DMS79 (cell line): ENCODE results near the gene TRIM56.
"Not testable (repeated sequence)": the region's sequence is repeated elsewhere in the genome, so short reads cannot be mapped to it uniquely, and the experiment has no call there.

Experiments used
- DNase-seq: peaks from one replicate; lab custom pipeline; 2025; lab: John Stamatoyannopoulos, UW

TRIM56 gene

DNA sequence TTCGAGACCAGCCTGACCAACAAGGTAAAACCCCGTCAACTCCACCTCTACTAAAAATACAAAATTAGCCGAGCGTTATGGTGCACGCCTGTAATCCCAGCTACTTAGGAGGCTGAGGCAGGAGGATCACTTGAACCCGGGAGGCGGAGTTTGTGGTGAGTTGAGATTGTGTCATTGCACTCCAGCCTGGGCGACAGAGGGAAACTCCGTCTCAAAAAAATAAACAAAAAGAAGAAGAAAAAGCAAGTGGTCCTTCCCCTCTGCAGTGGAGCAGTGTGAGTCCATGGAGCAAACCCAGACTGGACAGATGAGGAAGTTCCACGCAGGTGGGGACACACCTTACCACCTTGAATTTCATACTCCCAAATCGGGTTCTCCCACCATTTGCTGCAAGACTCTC, 28.6 kb downstream of the TRIM56 start:
- DNase-seq: no peak

DNA sequence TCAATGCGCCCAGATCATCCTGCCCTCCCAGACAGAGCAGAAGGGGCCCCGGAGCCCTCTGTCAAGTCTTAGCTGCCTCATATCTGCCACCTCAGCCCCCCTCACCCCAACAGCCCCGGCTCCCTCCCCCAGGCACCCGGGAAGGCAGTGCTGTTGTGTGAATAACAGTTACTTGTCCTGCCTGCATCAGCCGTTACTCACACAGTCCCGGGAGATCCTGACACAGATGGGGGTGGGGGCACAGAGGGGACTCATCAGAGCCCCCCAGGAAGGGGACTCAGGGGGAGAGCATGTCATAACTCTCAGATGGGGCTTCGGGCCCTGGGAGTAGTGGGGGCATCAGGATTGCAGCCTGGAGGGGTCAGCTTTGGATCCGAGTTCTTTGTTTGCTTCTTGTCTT, 29.2 kb downstream of the TRIM56 start:
- DNase-seq: no peak

DNA sequence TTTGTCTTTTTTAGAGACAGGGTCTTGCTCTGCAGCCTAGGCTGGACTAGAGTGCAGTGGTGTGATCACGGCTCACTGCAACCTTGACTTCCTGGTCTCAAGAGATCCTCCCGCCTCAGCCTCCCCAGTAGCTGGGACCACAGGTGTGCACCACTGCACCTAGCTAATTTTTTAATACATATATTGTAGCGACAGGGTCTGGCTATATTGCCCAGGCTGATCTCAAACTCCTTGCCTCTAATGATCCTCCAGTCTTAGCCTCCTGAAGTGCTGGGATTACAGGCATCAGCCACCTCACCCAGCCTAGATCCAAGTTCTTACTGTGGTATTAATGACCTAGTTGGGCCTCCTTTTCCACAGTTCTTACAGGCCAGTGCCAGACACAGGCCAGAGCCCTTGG, 29.9 kb downstream of the TRIM56 start:
- DNase-seq: no peak

DNA sequence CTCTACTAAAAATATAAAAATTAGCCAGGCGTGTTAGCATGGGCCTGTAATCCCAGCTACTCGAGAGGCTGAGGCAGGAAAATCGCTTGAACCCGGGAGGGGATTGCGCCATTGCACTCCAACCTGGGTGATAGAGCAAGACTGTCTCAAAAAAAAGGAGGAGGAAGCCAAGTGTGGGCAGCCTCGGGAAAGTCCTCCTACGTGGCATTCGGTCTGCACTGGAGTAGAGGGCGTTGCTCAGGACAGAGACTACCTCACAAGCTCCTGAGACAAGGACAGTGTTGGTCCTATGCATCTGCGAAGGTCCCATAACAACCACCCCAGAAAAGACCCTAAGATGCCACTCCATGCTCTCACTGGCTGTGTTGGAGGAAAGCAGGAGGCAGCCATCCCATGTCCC, 31.6 kb downstream of the TRIM56 start:
- no peak for DNase-seq

DNA sequence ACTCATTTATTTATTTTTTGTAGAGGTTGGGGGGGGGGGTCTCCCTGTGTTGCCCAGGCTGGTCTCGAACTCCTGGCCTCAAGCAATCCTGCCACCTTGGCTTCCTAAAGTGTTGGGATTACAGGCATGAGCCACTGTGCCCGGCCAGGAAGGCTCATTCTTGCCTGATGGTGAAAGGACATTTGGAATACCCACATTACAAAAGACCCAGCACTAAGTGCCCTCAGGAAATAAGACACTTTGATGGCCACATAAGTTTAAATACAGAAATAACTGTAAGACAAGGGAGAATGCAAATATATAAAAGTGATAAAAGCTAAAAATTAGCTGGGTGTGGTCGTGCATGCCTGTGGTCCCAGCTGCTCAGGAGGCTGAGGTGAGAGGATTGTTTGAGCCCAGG, 33.6 kb downstream of the TRIM56 start:
- DNase-seq: no peak

DNA sequence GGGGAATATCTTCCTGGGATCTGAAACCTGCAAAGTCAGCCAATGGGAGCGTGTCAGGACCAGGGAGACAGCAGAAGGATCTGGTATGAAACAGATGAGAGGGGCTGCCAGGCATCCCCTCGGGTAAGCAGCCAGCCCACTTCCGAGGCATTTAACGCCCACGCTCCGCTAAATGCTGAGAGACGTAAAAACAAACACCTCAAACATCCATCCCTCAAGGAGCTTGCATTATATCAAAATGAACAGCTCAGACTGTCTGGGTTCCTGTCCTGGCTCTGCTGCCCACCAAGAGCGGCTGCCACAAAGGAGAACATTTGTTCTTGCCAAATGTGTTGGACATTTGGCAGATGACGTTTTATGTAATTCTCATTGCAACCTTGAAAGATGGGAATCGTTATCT, 34.6 kb downstream of the TRIM56 start:
- DNase-seq: no peak

DNA sequence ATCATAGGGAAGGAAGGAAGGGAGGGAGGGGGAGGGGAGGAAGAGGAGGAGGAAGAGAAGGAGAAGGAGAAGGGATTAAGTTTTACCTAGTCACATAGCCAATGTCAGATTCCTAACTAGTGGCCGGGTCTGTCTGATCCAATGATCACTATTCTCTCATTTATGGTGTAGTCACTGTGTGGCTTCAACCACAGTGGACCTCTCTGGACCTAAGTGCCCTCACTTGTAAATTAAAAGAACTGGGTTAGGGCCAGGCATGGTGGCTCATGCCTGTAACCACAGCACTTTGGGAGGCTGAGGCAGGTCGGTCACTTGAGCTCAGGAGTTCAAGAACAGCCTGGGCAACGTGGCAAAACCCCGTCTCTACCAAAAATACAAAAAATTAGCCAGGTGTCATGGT, 35.0 kb downstream of the TRIM56 start:
- DNase-seq: no peak

DNA sequence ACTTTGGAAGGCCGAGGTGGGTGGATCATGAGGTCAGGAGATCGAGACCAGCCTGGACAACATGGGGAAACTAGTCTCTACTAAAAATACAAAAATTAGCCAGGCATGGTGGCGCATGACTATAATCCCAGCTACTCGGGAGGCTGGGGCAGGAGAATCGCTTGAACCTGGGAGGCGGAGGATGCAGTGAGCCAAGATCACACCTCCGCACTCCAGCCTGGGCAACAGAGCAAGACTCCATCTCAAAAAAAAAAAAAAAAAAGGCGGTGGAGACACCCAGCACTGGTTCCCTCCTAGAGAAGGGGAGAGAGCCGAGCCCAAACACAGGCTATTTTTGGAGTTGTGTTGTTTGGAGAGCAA, 36.3 kb downstream of the TRIM56 start:
- not testable (repeated sequence) for DNase-seq

DNA sequence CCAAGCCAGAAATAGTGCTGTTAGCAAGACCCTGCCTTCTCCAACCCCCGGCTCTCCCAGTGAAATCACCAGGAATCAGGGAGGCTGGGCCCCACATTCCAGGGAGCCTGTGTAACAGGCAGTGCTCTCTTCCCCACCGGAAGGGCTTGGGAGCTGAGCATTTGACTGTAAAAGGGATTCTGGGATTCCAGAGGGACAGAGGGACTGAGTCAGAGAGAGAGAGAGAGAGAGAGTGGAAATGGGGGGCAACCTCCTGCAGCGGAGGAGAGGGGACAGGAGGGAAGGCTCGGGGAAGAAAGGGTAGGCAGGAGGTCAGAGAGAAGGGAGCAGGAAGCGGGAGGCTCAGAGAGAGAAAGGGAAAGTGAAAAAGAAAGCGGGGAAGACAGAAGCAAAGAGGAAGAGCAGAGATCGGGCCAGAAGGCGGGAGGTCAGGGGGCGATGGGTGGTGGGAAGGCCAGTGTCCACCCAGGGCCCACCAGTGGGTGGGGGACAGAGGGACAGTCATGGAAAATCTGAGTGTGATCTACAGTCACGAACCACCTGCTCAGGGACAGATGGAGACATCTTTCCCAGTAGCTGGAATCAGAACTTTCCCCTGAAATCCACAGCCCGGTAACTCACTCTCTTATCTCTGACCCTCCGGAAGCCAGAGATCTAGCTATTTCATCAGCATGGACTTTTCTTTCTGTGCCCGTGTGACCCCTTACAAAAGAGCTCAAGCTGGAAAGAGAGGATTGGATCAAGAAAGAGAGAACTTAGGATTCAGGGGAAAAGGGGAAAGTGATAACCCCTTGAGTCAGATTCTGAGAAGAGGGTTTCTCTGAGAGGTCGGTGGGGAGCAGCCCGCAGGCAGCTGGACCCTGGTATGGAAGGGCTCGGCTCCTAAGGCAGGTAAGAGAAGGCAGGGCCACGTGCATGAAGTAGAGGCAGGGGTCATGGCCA, 37.0 kb downstream of the TRIM56 start:
- DNase-seq: no peak

DNA sequence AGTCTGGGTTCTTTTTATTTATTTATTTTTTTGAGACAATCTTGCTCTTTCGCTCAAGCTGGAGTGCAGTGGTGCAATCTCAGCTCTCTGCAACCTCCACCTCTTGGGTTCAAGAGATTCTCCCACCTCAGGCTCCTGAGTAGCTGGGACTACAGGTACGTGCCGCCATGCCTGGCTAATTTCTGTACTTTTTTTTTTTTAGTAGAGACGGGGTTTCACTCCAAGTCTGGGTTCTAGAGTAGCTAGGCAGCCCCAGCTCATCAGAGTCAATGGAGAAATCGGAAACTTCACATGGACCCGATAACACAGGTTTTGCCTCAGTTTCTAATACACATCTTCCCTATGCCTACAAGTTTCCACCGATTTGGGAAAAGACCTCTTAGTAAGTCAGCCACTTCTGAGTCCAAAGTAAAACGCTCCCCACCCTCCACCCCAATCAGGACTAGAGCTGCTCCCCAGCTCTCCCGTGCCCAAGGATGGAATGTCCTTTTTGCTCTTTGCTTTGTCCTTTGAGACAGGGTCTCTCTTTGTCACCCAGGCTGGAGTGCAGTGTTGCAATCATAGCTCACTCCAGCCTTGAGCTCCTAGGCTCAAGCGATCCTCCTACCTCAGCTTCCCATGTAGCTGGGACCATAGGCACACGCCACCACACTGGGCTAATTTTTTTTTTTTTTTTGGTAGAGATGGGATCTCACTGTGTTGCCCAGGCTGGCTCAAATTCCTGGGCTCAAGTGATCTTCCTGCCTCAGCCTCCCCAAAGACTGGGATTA, 37.8 kb downstream of the TRIM56 start:
- no peak for DNase-seq

DNA sequence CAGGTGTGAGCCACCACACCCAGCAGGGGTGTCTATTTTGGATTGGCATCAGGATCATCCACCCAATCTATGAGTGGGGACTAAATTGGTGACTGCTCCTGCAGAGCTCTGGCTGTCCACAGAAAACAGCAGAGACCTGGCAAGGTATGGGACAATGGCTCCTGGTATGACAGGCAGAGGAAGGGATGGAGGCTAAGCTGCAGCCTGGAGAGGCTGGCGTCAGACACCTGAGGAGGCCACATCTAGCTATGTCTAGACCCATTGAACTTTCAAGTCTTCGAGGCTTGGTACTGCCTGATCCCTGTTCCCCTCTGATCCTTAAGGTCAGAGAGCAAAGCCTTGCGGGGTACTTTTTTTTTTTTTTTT, 38.4 kb downstream of the TRIM56 start:
- no peak for DNase-seq

DNA sequence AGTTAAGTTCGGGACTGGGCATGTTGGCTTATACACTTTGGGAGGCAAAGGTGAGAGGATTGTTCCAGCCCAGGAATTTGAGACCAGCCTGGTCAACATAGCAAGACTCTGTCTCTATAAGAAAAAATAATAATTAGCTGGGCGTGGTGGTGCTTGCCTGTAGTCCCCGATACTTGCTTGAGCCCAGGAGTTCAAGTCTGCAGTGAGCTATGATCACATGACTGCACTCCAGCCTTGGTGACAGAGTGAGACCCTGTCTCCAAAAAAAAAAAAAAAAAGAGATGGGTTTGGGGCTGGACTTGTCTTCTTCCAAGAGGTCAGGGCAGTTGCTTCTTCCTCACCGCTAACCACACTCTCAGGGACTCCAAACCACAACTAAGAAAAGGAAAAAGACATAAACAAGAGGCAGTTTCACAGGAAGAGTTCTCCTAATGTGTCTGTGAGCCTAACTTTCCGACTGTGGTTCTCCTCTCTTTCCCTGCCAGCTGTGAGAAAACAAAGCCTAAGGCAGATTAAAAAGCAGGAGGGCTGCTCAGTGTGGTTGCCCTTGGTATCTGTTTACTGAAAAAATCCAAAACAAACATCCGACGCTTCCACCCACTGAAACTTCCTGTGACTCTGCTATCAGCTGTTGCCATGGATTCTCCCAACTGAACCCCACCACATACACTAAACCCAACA, 39.2 kb downstream of the TRIM56 start:
- no peak for DNase-seq

DNA sequence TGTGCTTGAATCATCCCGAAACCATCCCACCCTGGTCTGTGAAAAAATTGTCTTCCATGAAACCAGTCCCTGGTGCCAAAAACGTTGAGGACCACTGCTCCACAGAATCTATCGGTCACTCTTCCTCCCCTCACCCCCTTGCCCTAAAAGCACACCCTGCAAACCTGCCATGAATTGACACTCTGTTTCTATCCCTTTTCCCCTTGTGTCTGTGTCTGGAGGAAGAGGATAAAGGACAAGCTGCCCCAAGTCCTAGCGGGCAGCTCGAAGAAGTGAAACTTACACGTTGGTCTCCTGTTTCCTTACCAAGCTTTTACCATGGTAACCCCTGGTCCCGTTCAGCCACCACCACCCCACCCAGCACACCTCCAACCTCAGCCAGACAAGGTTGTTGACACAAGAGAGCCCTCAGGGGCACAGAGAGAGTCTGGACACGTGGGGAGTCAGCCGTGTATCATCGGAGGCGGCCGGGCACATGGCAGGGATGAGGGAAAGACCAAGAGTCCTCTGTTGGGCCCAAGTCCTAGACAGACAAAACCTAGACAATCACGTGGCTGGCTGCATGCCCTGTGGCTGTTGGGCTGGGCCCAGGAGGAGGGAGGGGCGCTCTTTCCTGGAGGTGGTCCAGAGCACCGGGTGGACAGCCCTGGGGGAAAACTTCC, 40.8 kb downstream of the TRIM56 start:
- DNase-seq: no peak

DNA sequence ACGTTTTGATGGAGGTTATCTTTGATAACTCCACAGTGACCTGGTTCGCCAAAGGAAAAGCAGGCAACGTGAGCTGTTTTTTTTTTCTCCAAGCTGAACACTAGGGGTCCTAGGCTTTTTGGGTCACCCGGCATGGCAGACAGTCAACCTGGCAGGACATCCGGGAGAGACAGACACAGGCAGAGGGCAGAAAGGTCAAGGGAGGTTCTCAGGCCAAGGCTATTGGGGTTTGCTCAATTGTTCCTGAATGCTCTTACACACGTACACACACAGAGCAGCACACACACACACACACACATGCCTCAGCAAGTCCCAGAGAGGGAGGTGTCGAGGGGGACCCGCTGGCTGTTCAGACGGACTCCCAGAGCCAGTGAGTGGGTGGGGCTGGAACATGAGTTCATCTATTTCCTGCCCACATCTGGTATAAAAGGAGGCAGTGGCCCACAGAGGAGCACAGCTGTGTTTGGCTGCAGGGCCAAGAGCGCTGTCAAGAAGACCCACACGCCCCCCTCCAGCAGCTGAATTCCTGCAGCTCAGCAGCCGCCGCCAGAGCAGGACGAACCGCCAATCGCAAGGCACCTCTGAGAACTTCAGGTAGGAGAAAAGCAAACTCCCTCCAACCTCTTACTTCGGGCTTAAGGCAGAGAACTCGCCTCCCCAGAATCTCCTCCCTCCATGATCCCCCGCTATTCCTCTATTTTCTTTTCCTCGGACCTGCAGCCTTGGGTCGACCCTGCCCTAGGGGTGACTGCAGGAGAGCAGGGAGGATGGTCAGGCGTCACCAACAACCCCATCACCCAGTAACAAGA, 41.6 kb downstream of the TRIM56 start, which contains the start of gene SERPINE1:
Gene SERPINE1 (plus strand): TSS at position 454 of the 809 bp plus-strand sequence. CDS start 1,290 bp downstream, outside the sequence.
- peak; percentile 47 for DNase-seq

DNA sequence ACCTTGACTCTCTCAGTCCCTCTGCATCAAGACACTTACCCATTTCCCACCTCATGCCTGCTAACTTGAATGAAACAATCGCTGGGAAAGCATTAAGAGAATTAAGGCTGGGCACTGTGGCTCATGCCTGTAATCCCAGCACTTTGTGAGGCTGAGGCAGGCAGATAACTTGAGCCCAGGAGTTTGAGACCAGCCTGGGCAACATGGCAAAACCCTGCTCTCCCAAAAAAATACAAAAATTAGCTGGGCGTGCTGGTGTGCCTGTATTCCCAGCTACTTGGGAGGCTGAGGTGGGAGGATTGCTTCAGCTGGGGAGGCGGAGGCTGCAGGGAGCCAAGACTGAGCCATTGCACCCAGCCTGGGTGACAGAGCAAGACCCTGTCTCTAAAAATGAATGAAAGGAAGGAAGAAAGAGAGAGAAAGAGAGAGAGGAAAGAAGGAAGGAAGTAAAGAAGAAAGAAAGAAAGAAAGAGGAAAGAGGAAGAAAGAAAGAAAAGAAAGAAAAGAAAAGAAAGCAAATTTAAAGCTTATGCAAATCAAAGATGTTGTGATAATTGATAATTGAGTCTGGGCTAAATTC, 42.3 kb downstream of the TRIM56 start:
- DNase-seq: no peak

DNA sequence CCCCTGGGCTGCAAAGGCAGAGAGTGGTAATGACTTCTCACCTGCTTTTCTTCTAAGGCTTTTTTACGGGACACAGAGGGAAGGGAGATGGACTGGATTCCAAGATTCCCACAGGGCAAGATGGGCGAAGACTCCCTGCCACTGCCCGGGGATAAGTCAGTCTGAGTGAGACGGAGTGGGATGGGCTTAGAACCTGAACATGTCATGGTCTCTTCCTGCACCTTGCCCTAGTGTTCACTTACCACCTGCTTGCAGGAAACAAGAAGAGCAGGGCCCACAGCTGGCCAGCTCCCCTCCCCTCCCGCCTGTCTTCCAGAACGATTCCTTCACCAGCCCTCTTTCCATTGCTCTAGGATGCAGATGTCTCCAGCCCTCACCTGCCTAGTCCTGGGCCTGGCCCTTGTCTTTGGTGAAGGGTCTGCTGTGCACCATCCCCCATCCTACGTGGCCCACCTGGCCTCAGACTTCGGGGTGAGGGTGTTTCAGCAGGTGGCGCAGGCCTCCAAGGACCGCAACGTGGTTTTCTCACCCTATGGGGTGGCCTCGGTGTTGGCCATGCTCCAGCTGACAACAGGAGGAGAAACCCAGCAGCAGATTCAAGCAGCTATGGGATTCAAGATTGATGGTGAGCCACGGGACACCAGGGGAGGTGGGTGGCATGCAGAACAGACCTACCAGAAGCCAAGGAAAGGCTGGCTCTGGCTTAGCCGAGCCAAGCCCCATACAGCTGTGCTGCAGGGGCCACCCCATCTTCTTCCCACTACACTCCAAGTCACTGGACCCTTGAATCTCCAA, 43.0 kb downstream of the TRIM56 start:
- no peak for DNase-seq

DNA sequence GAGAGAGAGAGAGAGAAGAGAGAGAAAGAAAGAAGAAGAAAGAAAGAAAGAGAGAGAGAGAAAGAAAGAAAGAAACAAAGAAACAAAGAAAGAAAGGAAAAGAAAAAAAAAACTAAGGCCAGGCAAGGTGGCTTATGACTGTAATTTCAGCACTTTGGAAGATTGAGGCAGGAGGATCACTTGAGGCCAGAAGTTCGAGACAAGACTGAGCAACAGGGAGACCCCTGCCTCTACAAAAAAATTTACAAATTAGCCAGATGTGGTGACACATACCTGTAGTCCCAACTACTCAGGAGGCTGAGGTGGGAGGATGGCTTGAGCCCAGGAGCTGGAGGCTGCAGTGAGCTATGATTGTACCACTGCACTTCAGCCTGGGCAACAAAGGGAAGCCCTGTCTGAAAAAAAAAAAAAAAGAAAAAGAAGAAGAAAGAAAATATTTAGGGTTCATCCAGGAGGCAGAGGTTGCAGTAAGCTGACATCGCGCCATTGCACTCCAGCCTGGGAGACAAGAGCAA, 44.4 kb downstream of the TRIM56 start:
- DNase-seq: no peak

DNA sequence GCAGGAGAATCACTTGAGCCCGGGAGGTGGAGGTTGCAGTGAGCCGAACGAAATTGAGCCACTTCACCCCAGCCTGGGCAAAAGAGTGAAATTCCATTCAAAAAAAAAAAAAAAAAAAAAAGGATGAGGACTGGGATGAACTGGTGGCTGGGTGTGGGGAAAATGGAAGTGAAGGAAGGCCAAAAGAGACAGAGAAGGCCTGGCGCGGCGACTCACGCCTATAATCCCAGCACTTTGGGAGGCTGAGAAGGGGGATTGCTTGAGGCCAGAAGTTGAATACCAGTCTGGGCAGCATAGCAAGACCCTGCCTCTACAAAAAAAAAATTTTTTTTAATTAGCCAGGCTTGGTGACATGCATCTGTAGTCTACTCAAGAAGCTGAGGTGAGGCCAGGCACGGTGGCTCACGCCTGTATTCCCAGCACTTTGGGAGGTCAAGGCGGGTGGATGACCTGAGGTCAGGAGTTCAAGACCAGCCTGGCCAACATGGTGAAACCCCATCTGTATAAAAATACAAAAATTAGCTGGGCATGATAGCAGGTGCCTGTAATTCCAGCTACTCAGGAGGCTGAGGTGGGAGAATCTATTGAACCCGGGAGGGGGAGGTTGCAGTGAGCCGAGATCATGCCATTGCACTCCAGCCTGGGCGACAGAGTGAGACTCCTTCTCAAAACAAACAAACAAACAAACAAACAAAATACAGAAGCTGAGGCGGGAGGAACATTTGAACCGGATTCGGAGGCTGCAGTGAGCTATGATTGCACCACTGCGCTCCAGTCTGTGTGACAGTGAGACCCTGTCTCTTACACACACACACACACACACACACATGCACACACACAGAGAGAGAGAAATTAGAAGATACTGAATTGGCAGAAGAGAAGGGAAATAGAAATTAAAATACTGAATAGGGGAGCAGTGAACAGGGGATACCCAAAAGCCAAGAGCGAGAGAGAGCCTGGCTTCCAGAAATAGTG, 47.6 kb downstream of the TRIM56 start:
- not testable (repeated sequence) for DNase-seq
